Pancreas (tissue), 10 donors: Measurements from ENCODE around the gene POLR3C. TPM values are rescaled to one million over a fixed set of nuclear protein-coding genes. Genes with fewer than 3 reads are reported as not detected.

Experiments used
- ATAC-seq, 4 donors: fragments of 200-7000 bp; cut with Tn5 transposase; one replicate each; pipeline versions ENCODE4 v1.8.0 to v1.9.1; 2020; ENCODE audit warnings: mild to moderate bottlenecking in 4 of 4, moderate library complexity in 4 of 4
- DNase-seq, 6 donors: peaks; one replicate each; pipeline ENCODE4 v3.0.0-alpha.2; 2020
- FAIRE-seq: peaks from 2 replicates; lab custom pipeline; 2012; peaks lifted over from hg19 to GRCh38; lab: Jason Lieb, UNC
- H3K27ac ChIP-seq, 4 donors: fragments of 200-600 bp; sonication (generic); 1 replicate in 3 of 4; 2 replicates in 1 of 4; pipeline versions ENCODE4 v1.5.0 to v1.8.0; 2020
- H3K27me3 ChIP-seq, 4 donors: fragments of 200-600 bp; one replicate each; pipeline ENCODE4 v1.8.0; 2021
- H3K36me3 ChIP-seq, 3 donors: fragments of 200-600 bp; sonication (generic) in 1 of 3; one replicate each; pipeline versions ENCODE4 v1.5.0 to v1.8.0; 2020 to 2021
- H3K4me1 ChIP-seq, 3 donors: fragments of 200-600 bp; one replicate each; pipeline ENCODE4 v1.8.0; 2021
- H3K4me3 ChIP-seq, 4 donors: fragments of 200-600 bp; sonication (generic) in 2 of 4; one replicate each; pipeline versions ENCODE4 v1.5.0 to v1.8.0; 2020 to 2021
- H3K9me3 ChIP-seq, 4 donors: fragments of 200-600 bp; one replicate each; pipeline ENCODE4 v1.8.0; 2021
- WGBS, 2 donors: extraction: QIAGEN DNeasy Blood & Tissue Kit; methylation state at CpG; one replicate each; pipeline ENCODE4 v1.1.7; 2013; 5-methylcytosine and 5-hydroxymethylcytosine counted together
- intact Hi-C, 3 donors: fragments of 100-400 bp; cut with DNase I; formaldehyde crosslinking; loops; one replicate each; pipeline versions ENCODE4 v1.11.1 to v1.14.2; 2022
- microRNA-seq, 2 donors: library from miRNA; unstranded; fragments of <30 nt; microRNA quantifications; one replicate each; pipeline versions ENCODE4 to v1.1.0, GENCODE V29; 2019 to 2020
- polyA plus RNA-seq, 2 donors: library from polyadenylated mRNA; stranded (reverse); fragments of 200-250 nt; gene quantifications; one replicate each; pipeline ENCODE4 v1.2.3, GENCODE V29; 2013
- total RNA-seq, 6 donors: library from RNA; stranded (reverse); fragmentation: NEBNext Ultra II Directional in 4 of 6; extraction: Animal tissue kit (Norgen Biotek cat#: 25700) in 4 of 6; gene quantifications; one replicate each; pipeline versions ENCODE4 v1.2.1 to v1.2.4, GENCODE V29; 2021 to 2023
- TF ChIP-seq, protein P1 (sequence below), 4 donors: fragments of 200-600 bp; sonication (generic) in 3 of 4; IDR thresholded peaks; one replicate each; pipeline versions ENCODE4 v1.5.0 to v1.8.0; 2021; ENCODE audit warnings: antibody characterized with exemption in 4 of 4
- donor health status: healthy with polysubstance abuse.
- donor health status: DM: no; HTN: no; CAD: no; lungs with moderate emphysema.
- donor health status: DM: no; HTN: no; CAD: no.
- donor health status: control.
- donor health status: control.
- donor health status: Bipolar disorder and iron deficiency.
- donor health status: DM: yes; HTN: yes; CAD: no.
- donor health status: DM: no; HTN: no; CAD: no.
- donor health status: DM: no; HTN: no; CAD: no.
- donor health status: DM: yes; HTN: yes; CAD: no.

POLR3C gene
- total and polyA plus RNA-seq, 8 donors, result 7.6 to 16.2 (median 14.1) TPM

DNA sequence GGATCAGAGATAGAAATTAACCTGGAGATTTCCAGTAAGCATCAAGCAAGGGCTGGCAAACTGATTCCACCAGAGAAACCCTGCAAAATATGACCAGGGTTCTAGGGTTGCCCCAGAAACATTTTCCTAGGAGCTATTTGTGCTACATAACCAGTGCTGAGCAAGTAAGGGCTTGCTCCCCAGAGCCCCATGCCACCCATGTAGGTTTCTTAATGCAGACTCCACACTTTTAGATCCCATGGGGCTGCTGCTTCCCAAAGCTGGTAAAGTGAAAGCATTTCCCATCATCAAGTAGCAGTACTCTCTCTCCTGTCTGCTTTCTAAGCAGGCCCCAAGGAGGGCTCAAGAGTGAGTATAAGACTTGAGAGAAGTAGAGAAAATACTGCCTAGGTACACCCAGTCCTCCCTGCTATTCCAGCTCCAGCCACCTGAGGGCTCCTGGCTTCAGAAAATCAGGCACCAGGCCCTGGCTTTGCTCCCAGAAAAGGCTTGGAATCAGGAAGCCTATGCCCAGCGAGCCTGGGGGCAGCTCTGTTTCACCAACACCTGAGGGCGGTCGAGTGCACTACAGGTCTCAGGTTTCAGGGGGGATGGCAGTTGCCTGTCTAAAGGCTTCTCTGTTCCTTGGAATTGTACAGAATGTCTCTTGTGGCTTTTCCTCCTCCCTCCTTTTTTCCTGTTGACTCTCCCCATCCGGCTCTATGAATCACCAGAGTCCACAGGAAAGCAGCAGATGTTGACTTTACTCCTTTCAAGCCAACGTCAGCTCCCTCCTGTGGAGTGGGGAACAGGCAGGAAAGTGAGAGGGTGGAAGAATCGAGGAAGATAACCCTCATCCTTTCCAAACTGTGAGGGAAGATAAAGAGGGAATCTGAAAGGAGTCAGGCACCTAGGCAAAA is 67.8 kb downstream of the POLR3C start:
- intact Hi-C loops, result loop anchor here in 1 of 3 donors (10.0 kb wide), 1 partner anchor 123 kb away; no protein-coding TSS in a partner anchor
- Histone ChIP-seq H3K9me3 (no peaks in the 10 kb centered on the region), H3K27me3 (no peaks in the 10 kb centered on the region), H3K4me3 (peak overlapping the region in 1 of 4 donors; percentile 3), H3K36me3 (no peaks in the 10 kb centered on the region), H3K27ac (peak overlapping the region; percentile 60 to 80 (median 70)), H3K4me1 (peaks cover 17 to 27% (median 21%) of the 10 kb centered on the region in 3 donors)
- 0 to 1% methylated on average over 6 of the region's 6 CpGs for WGBS, 2 donors
- FAIRE-seq, result no peak
- TF ChIP-seq, protein P1, sequence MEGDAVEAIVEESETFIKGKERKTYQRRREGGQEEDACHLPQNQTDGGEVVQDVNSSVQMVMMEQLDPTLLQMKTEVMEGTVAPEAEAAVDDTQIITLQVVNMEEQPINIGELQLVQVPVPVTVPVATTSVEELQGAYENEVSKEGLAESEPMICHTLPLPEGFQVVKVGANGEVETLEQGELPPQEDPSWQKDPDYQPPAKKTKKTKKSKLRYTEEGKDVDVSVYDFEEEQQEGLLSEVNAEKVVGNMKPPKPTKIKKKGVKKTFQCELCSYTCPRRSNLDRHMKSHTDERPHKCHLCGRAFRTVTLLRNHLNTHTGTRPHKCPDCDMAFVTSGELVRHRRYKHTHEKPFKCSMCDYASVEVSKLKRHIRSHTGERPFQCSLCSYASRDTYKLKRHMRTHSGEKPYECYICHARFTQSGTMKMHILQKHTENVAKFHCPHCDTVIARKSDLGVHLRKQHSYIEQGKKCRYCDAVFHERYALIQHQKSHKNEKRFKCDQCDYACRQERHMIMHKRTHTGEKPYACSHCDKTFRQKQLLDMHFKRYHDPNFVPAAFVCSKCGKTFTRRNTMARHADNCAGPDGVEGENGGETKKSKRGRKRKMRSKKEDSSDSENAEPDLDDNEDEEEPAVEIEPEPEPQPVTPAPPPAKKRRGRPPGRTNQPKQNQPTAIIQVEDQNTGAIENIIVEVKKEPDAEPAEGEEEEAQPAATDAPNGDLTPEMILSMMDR (IDR thresholded peaks at IDR 0.05), result peak; percentile 88 to 94 (median 92)
- ATAC-seq, result peak; percentile 94 to 96 (median 95)
- peak; percentile 92 to 98 (median 95) for DNase-seq

DNA sequence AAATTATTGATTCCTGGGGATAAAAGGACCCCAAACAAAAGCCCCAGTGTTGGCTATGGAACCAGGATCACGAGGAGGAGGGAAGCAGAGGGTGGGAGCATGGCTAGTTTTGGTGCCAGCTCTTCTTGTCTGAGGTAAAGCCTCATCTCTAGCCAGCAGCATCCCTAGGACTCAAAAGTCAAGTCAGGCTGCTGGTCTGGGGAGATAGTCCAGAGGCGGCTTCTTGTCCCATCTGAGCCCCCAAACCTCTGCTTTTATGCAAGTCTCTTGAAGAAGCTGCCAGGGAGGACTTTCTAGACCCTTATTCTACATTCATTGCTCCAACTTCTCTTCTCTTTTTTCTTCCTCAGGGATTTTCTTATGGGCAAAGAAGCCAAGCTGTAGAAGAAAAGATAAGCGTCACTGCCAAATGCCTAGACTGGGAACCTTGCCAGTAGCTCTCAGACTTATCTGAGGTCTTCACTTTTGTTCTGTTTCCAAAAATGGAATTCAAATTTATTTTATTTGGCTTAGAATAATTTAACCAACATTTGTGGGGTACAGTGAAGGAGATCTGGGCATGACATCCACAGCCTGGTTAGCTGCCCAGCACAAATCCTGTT is 68.6 kb downstream of the POLR3C start:
- FAIRE-seq (no peak), DNase-seq (peak in 4 of 6 donors; percentile 27 to 46 (median 42)), ATAC-seq (peak in 3 of 4 donors; percentile 13 to 20 (median 17))
- H3K4me1 ChIP-seq, result peaks cover 17 to 27% (median 21%) of the 10 kb centered on the region in 3 donors
- intact Hi-C loops, result loop anchor here in 1 of 3 donors (10.0 kb wide), 1 partner anchor 122 kb away; no protein-coding TSS in a partner anchor
- H3K27me3 ChIP-seq, result no peaks in the 10 kb centered on the region
- TF ChIP-seq, protein P1 (IDR thresholded peaks at IDR 0.05), result no peak
- no peaks in the 10 kb centered on the region for H3K9me3 ChIP-seq
- H3K4me3 ChIP-seq, result peak overlapping the region in 1 of 4 donors; percentile 3
- peak overlapping the region; percentile 60 to 80 (median 70) for H3K27ac ChIP-seq
- H3K36me3 ChIP-seq, result no peaks in the 10 kb centered on the region
- 22 to 23% methylated on average over 3 of the region's 3 CpGs for WGBS, 2 donors

DNA sequence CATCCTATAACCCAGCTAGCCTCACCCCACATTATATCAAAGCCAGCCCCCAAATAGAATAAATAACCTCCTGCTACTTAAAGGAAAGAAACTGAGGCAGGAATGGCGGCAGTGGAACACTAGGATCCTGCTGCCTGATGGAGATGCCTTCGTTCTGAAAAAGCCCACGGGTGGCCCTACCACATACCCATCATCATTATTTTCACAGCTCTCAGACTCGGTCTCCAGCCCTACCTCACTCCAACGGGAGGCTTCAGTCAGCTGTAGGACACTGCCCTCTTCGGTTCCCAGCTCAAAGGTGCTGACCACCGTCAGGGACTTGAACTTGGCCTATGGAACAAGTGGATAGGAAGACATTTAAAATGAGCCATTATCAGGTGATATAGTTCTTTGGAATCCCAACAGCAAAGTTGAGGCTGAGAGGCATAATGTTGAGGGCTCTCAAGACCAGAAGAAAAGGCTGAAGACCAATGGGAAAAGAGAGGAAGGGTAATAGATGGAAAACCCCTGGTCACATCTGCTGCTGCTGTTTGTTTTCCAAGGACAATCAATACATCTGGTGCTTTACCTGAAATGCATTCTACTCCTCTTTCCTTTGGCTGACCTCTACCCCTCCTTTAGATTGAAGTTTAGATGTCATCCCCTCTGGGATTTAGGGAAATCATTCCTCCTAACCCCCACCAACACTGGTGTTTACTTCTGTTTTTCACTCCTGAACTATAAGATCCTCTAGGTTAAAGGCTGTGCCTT is 69.5 kb downstream of the POLR3C start:
- 79 to 87% methylated on average over 7 of the region's 7 CpGs for WGBS, 2 donors
- Histone ChIP-seq H3K4me1 (peaks cover 17 to 27% (median 21%) of the 10 kb centered on the region in 3 donors), H3K36me3 (no peaks in the 10 kb centered on the region), H3K27ac (peak overlapping the region in 1 of 4 donors; percentile 60), H3K4me3 (no peak overlapping the region), H3K9me3 (no peaks in the 10 kb centered on the region), H3K27me3 (no peaks in the 10 kb centered on the region)
- DNase-seq, result no peak
- intact Hi-C loops, result loop anchor here in 1 of 3 donors (10.0 kb wide), 1 partner anchor 121 kb away; no protein-coding TSS in a partner anchor
- FAIRE-seq, result no peak
- TF ChIP-seq, protein P1 (IDR thresholded peaks at IDR 0.05), result no peak
- no peak for ATAC-seq

Small RNA genes lying within 50 kb of the gene (microRNA-seq; reads per million reads assigned to microRNA genes)
- gene MIR6736, result 0 to 0.29 reads per million in 2 donors

Other genes starting within 250 kb of the POLR3C start
- 10 to 100 TPM in 5 of 6 donors, 1 to 10 TPM in 1; 9.3 to 18.9 (median 12.2) TPM for gene GPR89A, start 216.2 kb upstream of the POLR3C start, total RNA-seq
- gene GPR89A, start 216.2 kb upstream of the POLR3C start, polyA plus RNA-seq, result 10 to 100 TPM; 12.0 to 16.4 TPM
- gene PDZK1, start 116.8 kb upstream of the POLR3C start, total RNA-seq, result 1 to 10 TPM; 3.4 to 9.7 (median 8.1) TPM
- gene PDZK1, start 116.8 kb upstream of the POLR3C start, polyA plus RNA-seq, result 10 to 100 TPM in 1 of 2 donors, 1 to 10 TPM in 1; 9.8 to 21.6 TPM
- under 1 TPM in 2 of 6 donors, not detected in 4; 0.12 to 0.15 TPM for gene CD160, start 104.7 kb upstream of the POLR3C start, total RNA-seq
- under 1 TPM in 1 of 2 donors, not detected in 1; 0.02 TPM for gene CD160, start 104.7 kb upstream of the POLR3C start, polyA plus RNA-seq
- gene RNF115, start 105 bp upstream of the POLR3C start, total RNA-seq, result 1 to 10 TPM; 4.9 to 8.1 (median 5.9) TPM
- gene RNF115, start 105 bp upstream of the POLR3C start, polyA plus RNA-seq, result 1 to 10 TPM; 5.1 to 8.0 TPM
- gene NUDT17, start 21.4 kb downstream of the POLR3C start, total RNA-seq, result 1 to 10 TPM; 1.0 to 2.6 (median 1.7) TPM
- gene NUDT17, start 21.4 kb downstream of the POLR3C start, polyA plus RNA-seq, result 1 to 10 TPM; 2.6 to 3.6 TPM
- 10 to 100 TPM in 2 of 6 donors, 1 to 10 TPM in 4; 8.9 to 16.4 (median 10.0) TPM for gene PIAS3, start 34.9 kb downstream of the POLR3C start, total RNA-seq
- 10 to 100 TPM; 21.9 to 26.7 TPM for gene PIAS3, start 34.9 kb downstream of the POLR3C start, polyA plus RNA-seq
- under 1 TPM; 0.04 to 0.50 (median 0.26) TPM for gene ANKRD35, start 61.7 kb downstream of the POLR3C start, total RNA-seq
- under 1 TPM; 0.59 to 0.68 TPM for gene ANKRD35, start 61.7 kb downstream of the POLR3C start, polyA plus RNA-seq
- gene ITGA10, start 85.8 kb downstream of the POLR3C start, total RNA-seq, result 1 to 10 TPM in 3 of 6 donors, under 1 TPM in 3; 0.12 to 1.3 (median 0.82) TPM
- 1 to 10 TPM; 3.5 to 7.4 TPM for gene ITGA10, start 85.8 kb downstream of the POLR3C start, polyA plus RNA-seq
- gene PEX11B, start 94.5 kb downstream of the POLR3C start, total RNA-seq, result 10 to 100 TPM; 11.0 to 15.5 (median 12.5) TPM
- gene PEX11B, start 94.5 kb downstream of the POLR3C start, polyA plus RNA-seq, result 10 to 100 TPM; 10.7 to 21.9 TPM
- 10 to 100 TPM; 29.5 to 55.0 (median 49.1) TPM for gene RBM8A, start 103.3 kb downstream of the POLR3C start, total RNA-seq
- 10 to 100 TPM; 32.0 to 57.9 TPM for gene RBM8A, start 103.3 kb downstream of the POLR3C start, polyA plus RNA-seq
- 10 to 100 TPM in 1 of 6 donors, 1 to 10 TPM in 5; 3.3 to 10.3 (median 5.8) TPM for gene LIX1L, start 133.8 kb downstream of the POLR3C start, total RNA-seq
- gene LIX1L, start 133.8 kb downstream of the POLR3C start, polyA plus RNA-seq, result 1 to 10 TPM; 2.9 to 6.8 TPM
- under 1 TPM; 0.04 to 0.28 (median 0.18) TPM for gene ANKRD34A, start 140.4 kb downstream of the POLR3C start, total RNA-seq
- under 1 TPM; 0.34 to 0.38 TPM for gene ANKRD34A, start 140.4 kb downstream of the POLR3C start, polyA plus RNA-seq
- 10 to 100 TPM in 1 of 6 donors, 1 to 10 TPM in 5; 3.9 to 10.8 (median 5.7) TPM for gene POLR3GL, start 140.5 kb downstream of the POLR3C start, total RNA-seq
- gene POLR3GL, start 140.5 kb downstream of the POLR3C start, polyA plus RNA-seq, result 10 to 100 TPM; 14.6 to 27.6 TPM
- 100 to 1,000 TPM; 167 to 491 (median 295) TPM for gene TXNIP, start 172.4 kb downstream of the POLR3C start, total RNA-seq
- gene TXNIP, start 172.4 kb downstream of the POLR3C start, polyA plus RNA-seq, result 100 to 1,000 TPM; 105 to 224 TPM
- not detected for gene HJV, start 197.5 kb downstream of the POLR3C start, total RNA-seq
- gene HJV, start 197.5 kb downstream of the POLR3C start, polyA plus RNA-seq, result under 1 TPM in 1 of 2 donors, not detected in 1; 0.07 TPM